Activated CD4-positive, alpha-beta T cell treated with anti-CD3 and anti-CD28 coated beads for 4 hours (primary cell): ENCODE data around the gene BPIFB4.
"Not testable (repeated sequence)": the region's sequence is repeated elsewhere in the genome, so short reads cannot be mapped to it uniquely, and the experiment has no call there.

Source experiments
- DNase-seq, 2 donors: peaks; one replicate each; pipeline ENCODE4 v3.0.0-alpha.2; 2020

Gene BPIFB4

GRCh38 chr20:33091147-33091546 is 11.7 kb downstream of the BPIFB4 start:
- no peak for DNase-seq

DNA sequence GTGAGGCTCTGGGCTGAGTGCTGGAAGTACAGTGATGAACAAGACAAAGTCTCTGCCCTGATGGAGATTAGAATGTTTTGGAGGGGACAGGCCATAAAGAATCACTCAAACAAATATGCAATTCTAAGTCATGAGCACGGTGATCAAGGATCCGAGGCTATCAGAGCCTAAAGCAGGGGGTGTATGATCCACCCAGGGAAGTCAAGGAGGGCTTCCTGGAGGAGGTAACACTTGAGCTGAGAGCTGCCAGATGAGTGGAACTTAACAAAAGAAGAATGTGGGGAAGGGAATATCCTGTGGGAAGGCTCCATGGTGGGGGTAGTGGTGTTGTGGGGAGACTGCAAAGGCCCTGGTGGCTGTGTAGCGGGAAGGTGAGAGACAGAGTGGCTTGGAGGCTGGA is 12.2 kb downstream of the BPIFB4 start:
- DNase-seq: no peak

- DNase-seq: no peak
Observed at GRCh38 chr20:33092361-33092760, 12.9 kb downstream of the BPIFB4 start.

GRCh38 chr20:33093074-33093473 is 13.6 kb downstream of the BPIFB4 start:
- no peak for DNase-seq

DNA sequence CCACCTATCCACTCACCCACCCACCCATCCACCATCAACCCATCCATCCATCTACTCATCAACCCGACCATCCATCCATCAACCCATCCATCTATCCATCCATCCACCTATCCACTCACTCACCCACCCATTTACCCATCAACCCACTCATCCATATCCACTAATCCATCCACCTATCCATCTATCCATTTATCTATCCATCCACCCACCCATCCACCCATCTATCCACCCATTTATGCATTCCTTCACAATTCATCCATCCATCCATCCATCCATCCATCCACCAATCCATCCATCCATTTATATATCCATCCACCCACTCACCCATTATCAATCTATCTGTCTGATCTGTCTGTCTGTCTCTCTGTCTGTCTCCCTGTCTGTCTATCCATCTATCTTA is 14.1 kb downstream of the BPIFB4 start:
- DNase-seq: no peak

DNA sequence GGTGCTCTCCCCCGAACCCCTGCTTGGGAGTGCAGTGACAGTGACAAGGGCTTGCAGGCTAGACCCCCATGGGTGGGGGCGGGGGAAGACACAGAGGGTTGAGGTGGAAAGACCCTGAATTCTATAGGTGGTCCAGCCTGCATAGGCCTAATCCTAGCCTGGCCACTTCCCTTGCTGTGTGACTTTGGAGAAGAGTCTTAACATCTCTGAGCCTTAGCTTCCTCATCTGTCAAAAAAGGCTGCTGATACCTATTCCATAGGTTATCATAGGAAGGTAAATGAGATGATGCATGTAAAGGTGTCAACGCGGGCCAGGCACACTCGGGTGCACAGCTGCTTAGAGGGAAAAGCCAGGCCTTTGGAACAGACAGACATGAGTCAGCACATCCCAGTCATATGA is 15.8 kb downstream of the BPIFB4 start:
- no peak for DNase-seq

GRCh38 chr20:33095902-33096584 is 16.6 kb downstream of the BPIFB4 start:
- DNase-seq: peak; percentile 22 to 31

DNA sequence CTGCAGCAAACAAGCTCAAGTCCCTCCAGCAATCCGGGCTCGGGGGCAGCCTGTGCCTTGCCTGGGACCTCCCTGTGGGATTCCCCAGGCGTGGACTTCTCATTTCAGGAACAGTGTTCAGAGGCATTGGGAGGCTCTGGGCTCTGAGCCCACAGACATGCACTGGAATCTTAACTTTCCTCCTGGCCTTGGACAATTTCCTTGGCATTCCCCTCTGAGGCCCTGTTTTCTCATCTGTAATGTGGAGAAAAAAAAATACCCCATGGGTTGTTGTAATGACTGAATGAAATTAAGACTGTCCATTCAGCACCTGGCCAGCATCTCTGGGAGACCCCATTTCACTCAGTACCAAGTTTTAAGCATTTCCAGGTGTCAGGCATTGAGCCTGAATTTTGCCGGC is 17.6 kb downstream of the BPIFB4 start:
- DNase-seq: no peak

DNA sequence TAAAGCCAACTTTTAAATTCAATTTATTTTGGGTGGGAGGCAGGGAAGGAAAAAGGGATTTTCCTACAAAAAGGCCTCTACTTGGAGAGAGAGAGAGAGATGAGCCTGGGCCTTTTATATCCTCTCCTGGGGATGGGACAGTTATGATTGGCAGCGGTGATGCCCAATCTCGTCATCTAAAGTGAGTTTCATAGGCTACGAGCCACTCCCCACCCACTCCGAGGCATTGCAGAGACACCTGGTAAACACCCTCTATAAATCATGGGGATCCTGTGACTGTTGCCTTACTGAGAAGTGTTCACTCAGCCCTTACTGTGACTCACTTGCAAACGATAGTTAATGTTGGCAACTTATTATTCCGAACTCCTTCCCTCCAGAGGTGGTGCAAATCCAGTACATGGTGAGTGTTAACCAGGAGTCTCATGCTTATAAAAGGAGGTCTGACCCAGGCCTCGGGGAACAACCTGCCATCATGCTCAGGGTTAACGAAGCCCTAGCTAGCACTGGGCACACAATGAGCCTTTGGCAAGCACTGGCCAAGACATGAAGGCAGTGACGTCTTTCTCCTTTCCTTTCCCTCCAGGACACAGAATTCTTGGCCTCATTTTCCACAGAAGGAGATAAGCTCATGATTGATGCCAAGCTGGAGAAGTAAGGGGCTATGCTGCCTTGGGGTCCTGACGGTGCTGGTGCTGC is 20.5 kb downstream of the BPIFB4 start:
- DNase-seq: no peak

GRCh38 chr20:33103556-33103955 is 24.1 kb downstream of the BPIFB4 start:
- no peak for DNase-seq

- DNase-seq: no peak
Observed at GRCh38 chr20:33104336-33104735, 24.9 kb downstream of the BPIFB4 start.

- no peak for DNase-seq
Observed at GRCh38 chr20:33105316-33105924, 26.0 kb downstream of the BPIFB4 start.

DNA sequence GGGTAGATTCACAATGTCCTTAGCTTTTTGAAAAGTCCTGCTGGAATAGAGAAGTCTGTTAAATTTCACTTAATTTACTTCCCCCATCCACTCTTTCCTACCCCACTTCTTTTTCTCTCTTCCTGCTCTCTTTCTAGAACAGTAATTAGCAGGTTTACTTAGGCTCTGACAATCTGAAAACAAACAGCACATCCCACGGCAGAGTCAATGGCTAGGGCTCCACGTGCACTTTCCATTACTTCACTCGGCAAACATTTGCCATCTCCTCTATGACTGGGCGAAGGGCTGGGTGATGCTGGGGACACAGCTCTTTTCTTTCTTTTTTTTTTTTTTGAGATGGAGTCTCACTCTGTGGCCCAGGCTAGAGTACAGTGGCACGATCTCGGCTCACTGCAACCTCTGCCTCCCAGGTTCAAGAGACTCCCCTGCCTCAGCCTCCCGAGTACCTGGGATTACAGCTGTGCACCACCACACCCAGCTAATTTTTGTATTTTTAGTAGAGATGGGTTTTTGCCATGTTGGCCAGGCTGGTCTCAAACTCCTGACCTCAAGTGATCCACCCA is 26.7 kb downstream of the BPIFB4 start:
- not testable (repeated sequence) for DNase-seq

- no peak for DNase-seq
Observed at GRCh38 chr20:33108661-33109060, 29.2 kb downstream of the BPIFB4 start.

DNA sequence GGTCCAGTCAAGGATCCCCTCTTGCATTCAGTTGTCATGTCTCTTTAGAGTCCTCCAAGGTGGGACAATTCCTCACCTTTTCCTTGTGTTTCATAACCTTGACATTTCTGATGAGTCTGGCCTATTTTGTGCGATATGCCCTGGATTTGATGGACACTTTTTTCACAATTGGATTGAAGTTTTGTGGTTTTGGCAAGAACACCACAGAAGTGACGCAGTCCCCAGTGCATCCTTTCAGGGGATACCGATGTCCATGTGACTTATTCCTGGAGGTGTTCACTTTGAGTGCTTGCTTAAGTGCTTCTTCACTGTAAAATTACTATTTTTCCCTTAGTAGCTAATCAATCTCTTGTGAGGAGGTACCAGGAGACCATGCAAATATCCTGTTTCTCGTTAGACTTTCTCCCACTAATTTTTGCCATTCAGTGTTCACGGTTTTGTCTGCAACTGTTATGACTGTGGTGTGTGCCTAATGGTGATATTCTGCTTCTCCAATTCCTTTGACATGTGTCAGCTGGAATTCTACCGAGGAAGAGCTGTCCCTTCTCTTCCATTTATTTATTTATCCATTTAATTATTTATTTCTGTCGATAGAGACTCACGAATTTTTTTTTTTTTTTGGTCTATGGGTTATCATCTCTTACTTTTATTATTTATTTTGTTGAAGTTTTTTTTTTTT is 30.8 kb downstream of the BPIFB4 start:
- no peak for DNase-seq

GRCh38 chr20:33111306-33111705 is 31.9 kb downstream of the BPIFB4 start:
- no peak for DNase-seq

DNA sequence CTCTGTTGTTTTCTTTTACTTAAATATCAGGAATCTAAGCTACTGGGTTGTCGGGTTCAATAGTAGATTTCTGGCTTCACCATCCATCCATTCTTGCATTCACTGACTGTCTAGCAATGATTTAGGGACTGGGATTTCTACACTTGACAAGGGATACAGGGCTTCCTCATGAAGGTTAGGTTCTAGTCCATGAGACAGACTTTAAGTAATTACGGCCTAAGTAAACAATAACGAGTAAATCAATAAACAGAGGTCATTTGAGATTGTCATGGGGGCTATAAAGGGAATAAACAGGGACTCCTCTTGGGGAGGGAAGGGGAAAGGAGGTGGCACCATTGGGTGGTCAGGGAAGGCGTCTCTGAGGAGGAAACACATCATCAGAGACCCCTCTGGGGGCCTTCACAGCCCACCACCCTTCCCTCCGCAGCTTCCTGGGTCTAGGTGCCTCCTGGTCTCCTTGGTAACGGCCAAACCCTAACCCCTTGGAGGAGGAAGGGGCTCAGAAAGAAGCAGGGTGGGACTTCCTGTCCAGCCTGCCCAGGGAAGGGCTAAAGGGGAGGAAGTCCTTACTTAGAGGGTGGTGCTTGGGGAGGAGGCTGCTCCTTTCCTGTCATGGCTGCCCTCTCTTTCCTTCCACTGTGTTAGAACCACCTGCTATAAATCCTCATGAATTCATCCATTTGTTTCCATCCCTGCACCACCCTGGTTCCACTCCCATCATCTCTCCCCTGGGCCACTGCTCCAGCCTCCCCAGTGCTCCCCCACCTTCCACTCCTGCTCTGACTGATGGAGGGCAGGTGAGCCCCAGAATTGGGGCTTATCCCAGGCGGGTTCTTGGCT is 33.3 kb downstream of the BPIFB4 start:
- DNase-seq: no peak

DNA sequence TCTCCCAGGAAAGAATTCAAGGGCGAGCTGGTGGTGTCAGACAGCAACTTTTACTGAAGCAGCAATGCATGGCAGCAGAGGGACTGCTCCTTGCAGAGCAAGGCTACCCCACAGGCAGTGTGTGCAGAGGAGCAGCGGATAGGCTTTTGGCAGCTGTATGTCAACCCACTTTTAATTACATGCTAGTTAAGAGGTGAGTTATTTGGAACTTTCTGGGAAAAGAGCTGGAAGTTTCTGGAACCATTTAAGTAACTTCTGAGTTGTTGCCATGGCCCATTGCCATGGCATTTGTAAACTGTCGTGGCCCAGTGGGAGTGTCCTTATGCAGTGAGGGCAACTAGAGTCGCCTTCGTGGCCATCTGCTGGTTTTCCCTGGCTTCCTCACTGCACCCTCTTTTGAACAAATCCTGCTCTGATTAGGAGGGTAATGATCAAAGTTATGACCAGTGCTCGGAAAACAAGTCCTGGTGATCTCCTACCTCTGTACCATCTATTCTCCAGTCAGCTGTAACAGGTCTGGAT is 34.0 kb downstream of the BPIFB4 start:
- DNase-seq: no peak

DNA sequence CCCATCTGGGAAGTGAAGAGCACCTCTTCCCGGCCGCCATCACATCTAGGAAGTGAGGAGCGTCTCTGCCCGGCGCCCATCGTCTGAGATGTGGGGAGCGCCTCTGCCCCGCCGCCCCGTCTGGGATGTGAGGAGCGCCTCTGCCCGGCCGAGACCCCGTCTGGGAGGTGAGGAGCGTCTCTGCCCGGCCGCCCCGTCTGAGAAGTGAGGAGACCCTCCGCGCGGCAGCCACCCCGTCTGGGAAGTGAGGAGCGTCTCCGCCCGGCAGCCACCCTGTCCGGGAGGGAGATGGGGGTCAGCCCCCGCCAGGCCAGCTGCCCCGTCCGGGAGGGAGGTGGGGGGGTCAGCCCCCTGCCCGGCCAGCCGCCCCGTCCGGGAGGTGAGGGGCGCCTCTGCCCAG is 36.1 kb downstream of the BPIFB4 start:
- not testable (repeated sequence) for DNase-seq

DNA sequence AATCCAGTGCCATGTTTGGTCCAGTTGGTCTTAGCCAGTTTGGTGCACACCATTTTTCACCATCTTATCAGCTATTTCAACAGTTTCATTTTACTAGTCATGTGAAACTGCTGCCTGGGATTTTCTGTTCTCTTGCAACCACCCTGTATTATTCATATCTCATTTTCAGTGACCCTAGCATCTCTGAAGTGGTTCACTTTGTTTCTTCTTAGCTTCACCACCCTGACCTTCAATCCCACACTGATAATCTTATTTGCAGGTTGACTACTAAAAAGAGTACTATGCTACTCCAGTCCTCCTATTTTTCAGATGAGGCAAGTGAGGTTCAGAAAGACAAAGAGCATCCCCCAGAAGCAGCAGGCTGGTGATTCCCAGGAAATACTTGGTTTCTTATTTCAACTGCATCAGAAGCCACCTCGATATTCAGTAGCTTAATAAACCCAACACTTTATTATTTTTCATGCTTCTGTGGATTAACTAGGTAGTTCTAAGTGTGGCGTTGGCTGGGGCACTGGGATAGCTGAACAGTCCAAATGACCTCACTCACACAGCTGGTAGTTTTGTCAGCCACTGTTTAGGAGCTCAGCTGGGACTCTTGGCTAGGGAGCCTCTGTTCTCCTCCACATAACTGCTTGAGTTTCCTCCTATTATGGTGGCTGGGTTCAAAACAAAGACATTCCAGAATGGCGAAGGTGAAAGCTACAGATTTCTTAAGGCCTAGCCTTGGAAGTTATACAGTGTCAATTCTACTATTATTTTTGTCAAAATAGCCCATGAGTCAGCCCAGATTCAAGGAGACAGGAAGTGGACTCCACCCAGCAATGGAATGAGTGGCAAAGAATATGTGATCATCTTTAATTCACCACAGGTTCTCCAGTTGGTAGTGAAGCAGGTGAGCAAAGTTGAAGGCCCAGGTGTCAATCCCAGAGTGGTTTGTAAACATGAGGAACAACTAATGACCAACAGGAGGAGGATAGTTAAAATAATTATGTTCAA is 40.6 kb downstream of the BPIFB4 start:
- DNase-seq: no peak

GRCh38 chr20:33120934-33121333 is 41.5 kb downstream of the BPIFB4 start:
- no peak for DNase-seq
